Osteocyte (in vitro differentiated cells): ENCODE measurements around the gene INPP4A. TPM values are rescaled to one million over a fixed set of nuclear protein-coding genes. Genes with fewer than 3 reads are reported as not detected.

Experiments used
- DNase-seq: peaks from one replicate; pipeline ENCODE4 v3.0.0; 2021; ENCODE audit warnings: mixed read lengths; ENCODE audit not compliant: unreplicated experiment; ENCODE audit errors: extremely low spot score
- H3K27ac Mint-ChIP-seq: one replicate; pipeline ENCODE4 v1.8.0; 2021; ENCODE audit warnings: mild to moderate bottlenecking, mixed read lengths; ENCODE audit not compliant: unreplicated experiment
- H3K27me3 Mint-ChIP-seq: one replicate; pipeline ENCODE4 v1.8.0; 2021; ENCODE audit warnings: mixed read lengths; ENCODE audit not compliant: unreplicated experiment
- H3K36me3 Mint-ChIP-seq: one replicate; pipeline ENCODE4 v1.8.0; 2021; ENCODE audit warnings: mixed read lengths; ENCODE audit not compliant: unreplicated experiment
- H3K4me1 Mint-ChIP-seq: one replicate; pipeline ENCODE4 v1.8.0; 2021; ENCODE audit warnings: mixed read lengths; ENCODE audit not compliant: unreplicated experiment
- H3K4me3 Mint-ChIP-seq: one replicate; pipeline ENCODE4 v1.8.0; 2021; ENCODE audit warnings: mild to moderate bottlenecking, moderate library complexity, mixed read lengths; ENCODE audit not compliant: unreplicated experiment
- H3K9me3 Mint-ChIP-seq: one replicate; pipeline ENCODE4 v1.8.0; 2021; ENCODE audit warnings: mixed read lengths; ENCODE audit not compliant: unreplicated experiment
- total RNA-seq: library from RNA; stranded (reverse); gene quantifications from 2 replicates; pipeline ENCODE4 v1.2.1, GENCODE V29; 2021
- TF ChIP-seq, protein P1 (sequence below): fragments of 200-600 bp; sonication (generic); IDR thresholded peaks from 2 replicates; pipeline ENCODE4 v1.5.0; 2021; ENCODE audit warnings: antibody characterized with exemption, mild to moderate bottlenecking, moderate library complexity

The INPP4A gene
- total RNA-seq, 1 donor from 2014 or later, result 31.4 TPM

GRCh38 chr2:98473995-98474780, 29.5 kb downstream of the INPP4A start:
- Mint-ChIP-seq H3K4me3 (no peak overlapping the region), H3K27me3 (no peaks in the 10 kb centered on the region), H3K36me3 (no peaks in the 10 kb centered on the region), H3K4me1 (peaks cover 24% of the 10 kb centered on the region), H3K27ac (no peak overlapping the region), H3K9me3 (no peaks in the 10 kb centered on the region)
- TF ChIP-seq, protein P1, sequence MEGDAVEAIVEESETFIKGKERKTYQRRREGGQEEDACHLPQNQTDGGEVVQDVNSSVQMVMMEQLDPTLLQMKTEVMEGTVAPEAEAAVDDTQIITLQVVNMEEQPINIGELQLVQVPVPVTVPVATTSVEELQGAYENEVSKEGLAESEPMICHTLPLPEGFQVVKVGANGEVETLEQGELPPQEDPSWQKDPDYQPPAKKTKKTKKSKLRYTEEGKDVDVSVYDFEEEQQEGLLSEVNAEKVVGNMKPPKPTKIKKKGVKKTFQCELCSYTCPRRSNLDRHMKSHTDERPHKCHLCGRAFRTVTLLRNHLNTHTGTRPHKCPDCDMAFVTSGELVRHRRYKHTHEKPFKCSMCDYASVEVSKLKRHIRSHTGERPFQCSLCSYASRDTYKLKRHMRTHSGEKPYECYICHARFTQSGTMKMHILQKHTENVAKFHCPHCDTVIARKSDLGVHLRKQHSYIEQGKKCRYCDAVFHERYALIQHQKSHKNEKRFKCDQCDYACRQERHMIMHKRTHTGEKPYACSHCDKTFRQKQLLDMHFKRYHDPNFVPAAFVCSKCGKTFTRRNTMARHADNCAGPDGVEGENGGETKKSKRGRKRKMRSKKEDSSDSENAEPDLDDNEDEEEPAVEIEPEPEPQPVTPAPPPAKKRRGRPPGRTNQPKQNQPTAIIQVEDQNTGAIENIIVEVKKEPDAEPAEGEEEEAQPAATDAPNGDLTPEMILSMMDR, result no peak
- DNase-seq, result no peak

DNA sequence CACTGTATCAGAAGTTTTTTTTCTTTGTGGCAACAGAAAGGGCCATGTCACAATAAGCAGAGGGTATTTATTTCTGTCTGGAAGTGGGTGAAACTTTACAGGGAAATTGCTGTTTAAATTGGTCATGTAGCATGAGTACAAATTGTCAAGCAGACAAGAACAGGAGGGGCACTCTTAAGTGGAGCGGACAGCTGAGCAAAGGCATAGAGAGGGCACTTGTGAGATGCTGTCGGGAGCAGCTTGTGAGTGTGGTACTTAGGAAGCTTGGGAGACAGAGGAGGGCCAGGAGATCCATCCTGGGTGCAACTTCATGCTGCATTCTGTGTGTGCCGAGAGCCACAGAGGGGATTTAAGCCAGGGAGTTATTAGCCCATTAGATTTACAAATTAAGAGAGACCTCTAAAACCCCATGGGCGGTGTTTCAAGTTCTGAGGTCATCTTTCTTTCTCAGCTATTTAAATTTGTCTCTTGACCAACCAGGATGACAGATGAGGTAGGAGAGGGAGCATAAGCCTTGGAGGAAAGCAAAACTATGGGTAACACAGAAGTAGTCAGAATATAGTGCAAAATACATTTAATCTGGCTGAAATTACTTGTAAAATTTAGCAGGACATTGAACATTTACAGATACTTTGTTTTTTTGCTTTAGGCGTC, 30.4 kb downstream of the INPP4A start:
- H3K27ac Mint-ChIP-seq, result no peak overlapping the region
- no peaks in the 10 kb centered on the region for H3K9me3 Mint-ChIP-seq
- DNase-seq, result no peak
- H3K4me3 Mint-ChIP-seq, result no peak overlapping the region
- no peaks in the 10 kb centered on the region for H3K27me3 Mint-ChIP-seq
- TF ChIP-seq, protein P1, result no peak
- H3K36me3 Mint-ChIP-seq, result no peaks in the 10 kb centered on the region
- peaks cover 33% of the 10 kb centered on the region for H3K4me1 Mint-ChIP-seq

DNA sequence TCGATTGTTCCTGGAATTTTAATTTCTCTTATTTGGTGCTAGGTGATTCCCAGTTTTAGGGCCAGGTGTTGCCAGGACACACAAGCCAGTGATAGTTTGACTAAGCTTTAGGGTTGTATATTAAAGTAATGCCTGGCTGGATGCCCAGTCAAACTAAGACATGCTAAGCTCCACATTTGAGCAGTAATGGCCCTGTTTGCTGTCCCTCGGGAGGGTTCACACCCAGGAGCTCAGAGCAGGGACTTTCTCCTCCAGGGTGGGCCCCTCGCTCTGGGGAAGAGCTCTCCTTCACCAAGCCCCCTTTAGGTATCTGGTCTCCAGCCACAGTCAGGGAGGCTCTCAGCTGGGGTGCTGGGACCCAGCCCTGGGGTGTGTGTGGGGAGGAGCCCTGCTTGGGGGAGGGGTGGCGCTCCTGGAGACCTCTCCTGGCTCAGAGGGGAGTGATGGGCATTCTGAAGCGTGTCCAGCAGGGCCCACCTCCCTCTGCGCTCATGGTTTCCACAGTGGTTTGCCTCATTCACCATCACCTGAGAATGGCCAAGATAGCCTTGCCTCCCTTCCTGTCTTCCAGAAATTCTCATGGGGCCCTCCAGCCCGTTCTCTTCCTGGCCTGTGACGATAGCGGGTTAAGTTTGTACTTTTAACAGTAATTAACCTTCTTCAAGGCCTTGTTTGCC, 31.7 kb downstream of the INPP4A start:
- Mint-ChIP-seq H3K36me3 (no peaks in the 10 kb centered on the region), H3K27ac (no peak overlapping the region), H3K9me3 (no peaks in the 10 kb centered on the region), H3K27me3 (no peaks in the 10 kb centered on the region), H3K4me3 (no peak overlapping the region), H3K4me1 (peaks cover 41% of the 10 kb centered on the region)
- no peak for DNase-seq
- TF ChIP-seq, protein P1, result no peak

DNA sequence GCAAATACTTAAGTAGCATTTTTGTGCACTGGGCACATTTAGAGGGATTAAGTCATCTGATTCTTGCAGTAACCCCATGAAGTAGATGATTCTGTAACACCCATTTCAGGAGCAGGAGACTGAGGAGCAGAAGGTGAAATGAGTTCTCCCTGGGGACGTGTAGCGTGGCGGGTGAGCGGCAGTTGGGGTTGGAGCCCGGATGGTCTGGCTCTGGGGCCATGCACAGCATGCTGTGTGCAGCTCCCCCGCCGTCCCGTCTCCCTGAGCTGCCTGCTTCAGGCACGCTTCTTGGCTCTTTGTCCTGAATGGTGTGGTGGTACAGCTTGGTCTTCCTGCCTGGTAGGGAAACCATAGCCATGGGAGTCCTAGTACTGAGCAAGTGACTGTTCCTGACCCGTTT, 32.4 kb downstream of the INPP4A start:
- Mint-ChIP-seq H3K27me3 (no peaks in the 10 kb centered on the region), H3K9me3 (no peaks in the 10 kb centered on the region), H3K36me3 (no peaks in the 10 kb centered on the region), H3K27ac (no peak overlapping the region), H3K4me3 (no peak overlapping the region), H3K4me1 (peaks cover 41% of the 10 kb centered on the region)
- DNase-seq, result no peak
- TF ChIP-seq, protein P1, result no peak

- Mint-ChIP-seq H3K36me3 (no peaks in the 10 kb centered on the region), H3K4me1 (peaks cover 41% of the 10 kb centered on the region), H3K4me3 (no peak overlapping the region), H3K27ac (no peak overlapping the region), H3K9me3 (no peaks in the 10 kb centered on the region), H3K27me3 (no peaks in the 10 kb centered on the region)
- TF ChIP-seq, protein P1, result no peak
- no peak for DNase-seq
Measured at GRCh38 chr2:98477506-98477905, 32.8 kb downstream of the INPP4A start.
